Measurements from ENCODE around the gene CEP152.

The CEP152 gene

DNA sequence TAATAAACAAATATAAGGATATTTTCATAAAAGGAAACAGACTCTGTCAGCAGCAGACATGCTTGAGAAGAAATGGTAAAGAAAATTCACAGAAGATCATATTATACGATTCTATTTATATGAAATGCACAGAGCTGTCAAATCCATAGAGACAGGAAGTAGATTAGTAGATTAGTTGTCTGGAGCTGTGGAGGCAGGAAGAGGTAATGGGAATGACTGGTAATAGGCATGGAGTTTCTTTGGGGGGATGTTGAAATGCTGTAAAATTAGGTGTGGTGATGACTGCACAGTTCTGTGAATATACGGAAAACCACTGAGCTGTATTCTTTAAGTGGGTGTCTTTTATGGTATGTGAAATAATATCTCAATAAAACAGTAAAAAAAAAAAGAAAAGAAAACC is 35.3 kb downstream of the CEP152 start:
- H3K4me1 ChIP-seq (ENCODE audit: control insufficient read depth, insufficient read depth, low read length): no peaks in the 10 kb centered on the region
- no peaks in the 10 kb centered on the region for H3K9me3 ChIP-seq (ENCODE audit: control insufficient read depth in 2 of 2, low read length in 2 of 2)
- H3K9ac ChIP-seq (ENCODE audit: low read length in 2 of 2): no peak overlapping the region
- H3K36me3 ChIP-seq (ENCODE audit: control insufficient read depth in 2 of 2, insufficient read depth in 2 of 2, low read length in 2 of 2): no peaks in the 10 kb centered on the region
- H3K4me3 ChIP-seq (ENCODE audit: low read length in 2 of 2): no peak overlapping the region
- no peaks in the 10 kb centered on the region for H3K27me3 ChIP-seq (ENCODE audit: control insufficient read depth in 1 of 2, insufficient read depth in 2 of 2, low read length in 2 of 2)
- no peak overlapping the region for H3K27ac ChIP-seq (ENCODE audit: low read length)

DNA sequence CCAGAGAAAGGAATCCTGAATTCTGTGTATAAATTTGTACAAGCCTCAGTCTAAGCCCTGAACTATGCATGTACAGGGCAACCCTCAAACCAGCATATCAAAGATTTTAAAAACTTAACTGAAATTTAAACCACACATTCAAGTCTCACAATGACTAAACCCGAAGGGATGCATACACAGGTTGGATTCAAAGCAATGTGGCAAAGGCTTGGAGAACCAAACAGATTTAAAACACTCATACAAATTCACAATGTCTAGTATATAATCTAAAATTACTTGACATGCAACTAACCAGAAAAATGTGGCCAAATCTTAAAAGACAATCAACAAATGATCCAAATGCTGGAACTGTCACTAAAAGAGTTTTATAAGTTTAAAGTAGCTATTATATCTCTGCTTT is 36.4 kb downstream of the CEP152 start:
- Histone ChIP-seq H3K27me3 (ENCODE audit: control insufficient read depth in 1 of 2, insufficient read depth in 2 of 2, low read length in 2 of 2) (no peaks in the 10 kb centered on the region), H3K4me1 (ENCODE audit: control insufficient read depth, insufficient read depth, low read length) (no peaks in the 10 kb centered on the region), H3K4me3 (ENCODE audit: low read length in 2 of 2) (no peak overlapping the region), H3K9ac (ENCODE audit: low read length in 2 of 2) (no peak overlapping the region), H3K9me3 (ENCODE audit: control insufficient read depth in 2 of 2, low read length in 2 of 2) (no peaks in the 10 kb centered on the region), H3K36me3 (ENCODE audit: control insufficient read depth in 2 of 2, insufficient read depth in 2 of 2, low read length in 2 of 2) (no peaks in the 10 kb centered on the region), H3K27ac (ENCODE audit: low read length) (no peak overlapping the region)

GRCh38 chr15:48766196-48766595 is 44.7 kb downstream of the CEP152 start:
- Histone ChIP-seq H3K27me3 (ENCODE audit: control insufficient read depth in 1 of 2, insufficient read depth in 2 of 2, low read length in 2 of 2) (no peaks in the 10 kb centered on the region), H3K4me1 (ENCODE audit: control insufficient read depth, insufficient read depth, low read length) (no peaks in the 10 kb centered on the region), H3K27ac (ENCODE audit: low read length) (no peak overlapping the region), H3K4me3 (ENCODE audit: low read length in 2 of 2) (no peak overlapping the region), H3K9ac (ENCODE audit: low read length in 2 of 2) (no peak overlapping the region), H3K36me3 (ENCODE audit: control insufficient read depth in 2 of 2, insufficient read depth in 2 of 2, low read length in 2 of 2) (no peaks in the 10 kb centered on the region), H3K9me3 (ENCODE audit: control insufficient read depth in 2 of 2, low read length in 2 of 2) (no peaks in the 10 kb centered on the region)

- H3K9me3 ChIP-seq (ENCODE audit: control insufficient read depth in 2 of 2, low read length in 2 of 2): no peaks in the 10 kb centered on the region
- no peaks in the 10 kb centered on the region for H3K36me3 ChIP-seq (ENCODE audit: control insufficient read depth in 2 of 2, insufficient read depth in 2 of 2, low read length in 2 of 2)
- H3K27ac ChIP-seq (ENCODE audit: low read length): no peak overlapping the region
- no peak overlapping the region for H3K9ac ChIP-seq (ENCODE audit: low read length in 2 of 2)
- no peaks in the 10 kb centered on the region for H3K4me1 ChIP-seq (ENCODE audit: control insufficient read depth, insufficient read depth, low read length)
- H3K27me3 ChIP-seq (ENCODE audit: control insufficient read depth in 1 of 2, insufficient read depth in 2 of 2, low read length in 2 of 2): no peaks in the 10 kb centered on the region
- no peak overlapping the region for H3K4me3 ChIP-seq (ENCODE audit: low read length in 2 of 2)
Measured at GRCh38 chr15:48765022-48765421, 45.8 kb downstream of the CEP152 start.

DNA sequence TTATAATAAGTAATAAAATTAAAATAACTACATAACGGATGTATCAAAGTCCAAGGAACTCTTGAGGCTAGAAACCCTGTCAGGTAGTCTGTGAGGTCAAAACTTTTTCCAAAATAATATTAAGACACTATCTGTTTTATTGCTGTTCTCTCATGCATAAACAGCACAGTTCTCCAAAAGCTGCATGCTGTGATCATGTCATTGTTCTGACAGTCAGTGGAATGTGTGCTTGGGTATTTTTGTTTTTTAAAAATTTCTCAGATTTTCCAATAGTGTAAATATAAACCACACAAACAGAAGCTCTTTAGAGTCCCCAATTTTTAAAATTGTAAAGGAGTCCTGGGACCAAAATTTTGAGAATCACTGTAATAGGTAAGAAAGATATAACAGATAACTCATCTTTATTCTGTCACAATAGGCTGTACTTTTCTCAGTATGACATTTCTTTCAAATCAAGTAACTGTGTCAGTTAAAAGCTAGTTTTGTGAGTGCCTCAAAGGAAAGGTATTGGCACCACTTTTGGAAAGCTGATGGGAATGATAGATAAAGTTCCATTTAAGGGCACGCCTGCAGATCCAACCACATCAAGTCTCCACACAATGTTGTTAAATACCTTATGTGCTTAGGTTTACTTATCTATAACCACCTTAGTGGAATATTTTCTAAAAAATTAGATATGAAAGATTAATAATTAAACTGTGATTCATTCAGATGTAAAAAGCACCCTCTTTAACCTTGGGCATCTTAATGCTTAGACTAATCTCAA is 49.3 kb downstream of the CEP152 start:
- Histone ChIP-seq H3K9ac (ENCODE audit: low read length in 2 of 2) (no peak overlapping the region), H3K27ac (ENCODE audit: low read length) (no peak overlapping the region), H3K27me3 (ENCODE audit: control insufficient read depth in 1 of 2, insufficient read depth in 2 of 2, low read length in 2 of 2) (no peaks in the 10 kb centered on the region), H3K4me1 (ENCODE audit: control insufficient read depth, insufficient read depth, low read length) (no peaks in the 10 kb centered on the region), H3K9me3 (ENCODE audit: control insufficient read depth in 2 of 2, low read length in 2 of 2) (no peaks in the 10 kb centered on the region), H3K36me3 (ENCODE audit: control insufficient read depth in 2 of 2, insufficient read depth in 2 of 2, low read length in 2 of 2) (no peaks in the 10 kb centered on the region), H3K4me3 (ENCODE audit: low read length in 2 of 2) (no peak overlapping the region)

GRCh38 chr15:48759921-48760320 is 50.9 kb downstream of the CEP152 start:
- no peaks in the 10 kb centered on the region for H3K27me3 ChIP-seq (ENCODE audit: control insufficient read depth in 1 of 2, insufficient read depth in 2 of 2, low read length in 2 of 2)

DNA sequence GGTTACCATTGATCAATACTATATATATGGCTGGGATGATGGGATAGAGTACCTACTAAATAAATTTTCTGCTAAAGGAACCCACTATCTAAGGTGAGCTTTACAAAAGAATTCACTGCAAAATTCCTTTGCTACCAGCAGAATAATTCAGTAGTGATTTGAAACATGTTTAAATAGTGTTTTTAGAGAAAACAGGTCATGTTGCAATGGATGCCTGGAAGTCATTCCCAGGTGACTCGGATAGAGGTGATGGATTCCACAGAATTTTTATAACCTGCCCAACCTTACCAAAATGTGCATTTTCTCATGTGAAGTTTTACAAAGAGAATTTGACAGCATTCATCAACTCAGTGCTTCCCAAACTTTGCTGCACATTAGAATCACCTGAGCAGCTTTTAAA is 53.2 kb downstream of the CEP152 start:
- no peaks in the 10 kb centered on the region for H3K9me3 ChIP-seq (ENCODE audit: control insufficient read depth in 2 of 2, low read length in 2 of 2)
- no peak overlapping the region for H3K4me3 ChIP-seq (ENCODE audit: low read length in 2 of 2)
- H3K27me3 ChIP-seq (ENCODE audit: control insufficient read depth in 1 of 2, insufficient read depth in 2 of 2, low read length in 2 of 2): no peaks in the 10 kb centered on the region
- no peaks in the 10 kb centered on the region for H3K4me1 ChIP-seq (ENCODE audit: control insufficient read depth, insufficient read depth, low read length)
- no peak overlapping the region for H3K27ac ChIP-seq (ENCODE audit: low read length)
- no peak overlapping the region for H3K9ac ChIP-seq (ENCODE audit: low read length in 2 of 2)
- no peaks in the 10 kb centered on the region for H3K36me3 ChIP-seq (ENCODE audit: control insufficient read depth in 2 of 2, insufficient read depth in 2 of 2, low read length in 2 of 2)

More at GRCh38 chr15:48759921-48760320, 50.9 kb downstream of the CEP152 start:
- H3K27ac ChIP-seq (ENCODE audit: low read length): no peak overlapping the region
- no peaks in the 10 kb centered on the region for H3K4me1 ChIP-seq (ENCODE audit: control insufficient read depth, insufficient read depth, low read length)
- no peak overlapping the region for H3K4me3 ChIP-seq (ENCODE audit: low read length in 2 of 2)
- H3K36me3 ChIP-seq (ENCODE audit: control insufficient read depth in 2 of 2, insufficient read depth in 2 of 2, low read length in 2 of 2): no peaks in the 10 kb centered on the region
- no peak overlapping the region for H3K9ac ChIP-seq (ENCODE audit: low read length in 2 of 2)
- no peaks in the 10 kb centered on the region for H3K9me3 ChIP-seq (ENCODE audit: control insufficient read depth in 2 of 2, low read length in 2 of 2)

DNA sequence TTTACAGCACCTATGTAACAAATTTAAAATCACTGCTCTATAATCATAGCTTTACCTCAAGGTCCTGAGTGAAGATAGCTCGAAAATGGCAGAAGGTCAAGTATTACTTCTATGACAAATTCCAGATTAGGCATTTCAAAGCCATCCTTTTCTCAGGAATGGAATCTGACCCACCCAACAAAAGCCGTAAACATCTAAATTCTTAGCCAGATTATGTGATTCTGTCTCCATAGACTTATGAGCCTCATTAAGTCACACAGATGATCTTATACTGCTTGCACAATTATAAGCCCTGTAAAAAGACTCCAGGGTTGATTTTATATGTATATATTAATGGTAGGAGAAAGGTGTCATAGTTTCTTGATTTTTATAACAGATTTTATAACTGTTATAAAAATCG is 56.9 kb downstream of the CEP152 start:
- H3K9ac ChIP-seq (ENCODE audit: low read length in 2 of 2): no peak overlapping the region
- no peaks in the 10 kb centered on the region for H3K4me1 ChIP-seq (ENCODE audit: control insufficient read depth, insufficient read depth, low read length)
- no peaks in the 10 kb centered on the region for H3K9me3 ChIP-seq (ENCODE audit: control insufficient read depth in 2 of 2, low read length in 2 of 2)
- H3K27ac ChIP-seq (ENCODE audit: low read length): no peak overlapping the region
- no peak overlapping the region for H3K4me3 ChIP-seq (ENCODE audit: low read length in 2 of 2)
- no peaks in the 10 kb centered on the region for H3K36me3 ChIP-seq (ENCODE audit: control insufficient read depth in 2 of 2, insufficient read depth in 2 of 2, low read length in 2 of 2)
- H3K27me3 ChIP-seq (ENCODE audit: control insufficient read depth in 1 of 2, insufficient read depth in 2 of 2, low read length in 2 of 2): no peaks in the 10 kb centered on the region

GRCh38 chr15:48751595-48751994 is 59.3 kb downstream of the CEP152 start:
- H3K27me3 ChIP-seq (ENCODE audit: control insufficient read depth in 1 of 2, insufficient read depth in 2 of 2, low read length in 2 of 2): no peaks in the 10 kb centered on the region
- no peak overlapping the region for H3K4me3 ChIP-seq (ENCODE audit: low read length in 2 of 2)
- H3K9me3 ChIP-seq (ENCODE audit: control insufficient read depth in 2 of 2, low read length in 2 of 2): no peaks in the 10 kb centered on the region
- no peak overlapping the region for H3K9ac ChIP-seq (ENCODE audit: low read length in 2 of 2)
- H3K4me1 ChIP-seq (ENCODE audit: control insufficient read depth, insufficient read depth, low read length): no peaks in the 10 kb centered on the region
- no peaks in the 10 kb centered on the region for H3K36me3 ChIP-seq (ENCODE audit: control insufficient read depth in 2 of 2, insufficient read depth in 2 of 2, low read length in 2 of 2)
- no peak overlapping the region for H3K27ac ChIP-seq (ENCODE audit: low read length)

- Histone ChIP-seq H3K27me3 (ENCODE audit: control insufficient read depth in 1 of 2, insufficient read depth in 2 of 2, low read length in 2 of 2) (no peaks in the 10 kb centered on the region), H3K36me3 (ENCODE audit: control insufficient read depth in 2 of 2, insufficient read depth in 2 of 2, low read length in 2 of 2) (no peaks in the 10 kb centered on the region), H3K9me3 (ENCODE audit: control insufficient read depth in 2 of 2, low read length in 2 of 2) (no peaks in the 10 kb centered on the region), H3K4me1 (ENCODE audit: control insufficient read depth, insufficient read depth, low read length) (no peaks in the 10 kb centered on the region), H3K9ac (ENCODE audit: low read length in 2 of 2) (no peak overlapping the region), H3K4me3 (ENCODE audit: low read length in 2 of 2) (no peak overlapping the region), H3K27ac (ENCODE audit: low read length) (no peak overlapping the region)
Measured at GRCh38 chr15:48748535-48748934, 62.3 kb downstream of the CEP152 start.

GRCh38 chr15:48733615-48734014 is 77.3 kb downstream of the CEP152 start:
- peaks cover 0 to 2% of the 10 kb centered on the region in 2 donors for H3K9me3 ChIP-seq (ENCODE audit: control insufficient read depth in 2 of 2, low read length in 2 of 2)
- no peak overlapping the region for H3K4me3 ChIP-seq (ENCODE audit: low read length in 2 of 2)
- no peaks in the 10 kb centered on the region for H3K36me3 ChIP-seq (ENCODE audit: control insufficient read depth in 2 of 2, insufficient read depth in 2 of 2, low read length in 2 of 2)
- no peaks in the 10 kb centered on the region for H3K27me3 ChIP-seq (ENCODE audit: control insufficient read depth in 1 of 2, insufficient read depth in 2 of 2, low read length in 2 of 2)
- H3K9ac ChIP-seq (ENCODE audit: low read length in 2 of 2): no peak overlapping the region
- no peaks in the 10 kb centered on the region for H3K4me1 ChIP-seq (ENCODE audit: control insufficient read depth, insufficient read depth, low read length)
- H3K27ac ChIP-seq (ENCODE audit: low read length): no peak overlapping the region
